Choroid plexus epithelial cell (primary cell): ENCODE results near the gene ARHGEF7.

Source experiments
- DNase-seq: peaks from one replicate; pipeline ENCODE4 v3.0.0-alpha.2; 2010; ENCODE audit warnings: low read depth
- H3K4me3 ChIP-seq: 2 replicates; pipeline ENCODE4 v1.5.1; 2011; ENCODE audit warnings: low read depth, mild to moderate bottlenecking, control low read depth, low read length, moderate library complexity
- CTCF ChIP-seq: conservative IDR thresholded peaks from 2 replicates; pipeline ENCODE4 v1.5.1; 2011; ENCODE audit warnings: low read depth, mild to moderate bottlenecking, control low read depth, inconsistent platforms, low read length, moderate library complexity

Gene ARHGEF7

GRCh38 chr13:111166882-111167675 lies 52.0 kb downstream of the ARHGEF7 start:
- H3K4me3 ChIP-seq, result no peak overlapping the region
- no peak for DNase-seq
- TF ChIP-seq CTCF, result no peak

GRCh38 chr13:111168107-111168506 lies 53.0 kb downstream of the ARHGEF7 start:
- TF ChIP-seq CTCF, result no peak
- H3K4me3 ChIP-seq, result no peak overlapping the region
- DNase-seq, result no peak

GRCh38 chr13:111171112-111171511 lies 56.0 kb downstream of the ARHGEF7 start:
- no peak overlapping the region for H3K4me3 ChIP-seq
- TF ChIP-seq CTCF, result no peak
- no peak for DNase-seq

- no peak for TF ChIP-seq CTCF
- no peak overlapping the region for H3K4me3 ChIP-seq
- DNase-seq, result peak; percentile 20
Measured at GRCh38 chr13:111171629-111172028, 56.5 kb downstream of the ARHGEF7 start.

GRCh38 chr13:111174377-111175114 lies 59.4 kb downstream of the ARHGEF7 start:
- no peak for TF ChIP-seq CTCF
- H3K4me3 ChIP-seq, result no peak overlapping the region
- no peak for DNase-seq

GRCh38 chr13:111175372-111175771 lies 60.3 kb downstream of the ARHGEF7 start:
- TF ChIP-seq CTCF, result no peak
- no peak overlapping the region for H3K4me3 ChIP-seq
- no peak for DNase-seq
